SU-DHL-6 (cell line): ENCODE measurements around the gene MALRD1.

Source experiments
- H2AFZ ChIP-seq: fragments of 200-600 bp; sonication (generic); 2 replicates; pipeline ENCODE4 v1.6.1; 2014; ENCODE audit warnings: low read depth, mild to moderate bottlenecking, moderate library complexity, mixed read lengths, antibody characterized with exemption, low read length; ENCODE audit not compliant: severe bottlenecking
- H3F3A ChIP-seq: fragments of 200-600 bp; shearing (Covaris generic); 2 replicates; pipeline ENCODE4 v1.6.0; 2016; ENCODE audit warnings: antibody characterized with exemption, mild to moderate bottlenecking; ENCODE audit not compliant: insufficient read depth
- H3K27ac ChIP-seq: fragments of 200-600 bp; sonication (generic); 2 replicates; pipeline ENCODE4 v1.5.1; 2016; ENCODE audit warnings: low read depth, mild to moderate bottlenecking, low read length, moderate library complexity, mixed read lengths
- H3K27me3 ChIP-seq: fragments of 200-600 bp; sonication (generic), shearing (Covaris generic); 2 replicates; pipeline ENCODE4 v1.6.0; 2014; ENCODE audit warnings: mild to moderate bottlenecking, low read length
- H3K36me3 ChIP-seq: fragments of 200-600 bp; sonication (generic); 2 replicates; pipeline ENCODE4 v1.6.1; 2014; ENCODE audit warnings: mild to moderate bottlenecking, low read length, mixed read lengths
- H3K4me2 ChIP-seq: fragments of 300-600, 200-600 bp; shearing (Covaris generic), sonication (generic); 2 replicates; pipeline ENCODE4 v1.6.0; 2014; ENCODE audit warnings: low read length, low read depth, mild to moderate bottlenecking; ENCODE audit not compliant: poor library complexity, severe bottlenecking
- H3K4me3 ChIP-seq: fragments of 200-600 bp; sonication (generic); 2 replicates; pipeline ENCODE4 v1.5.1; 2014; ENCODE audit warnings: antibody characterized with exemption, low read length, mild to moderate bottlenecking, mixed read lengths; ENCODE audit not compliant: insufficient read depth, poor library complexity, severe bottlenecking
- H3K79me2 ChIP-seq: fragments of 200-600 bp; sonication (generic); 2 replicates; pipeline ENCODE4 v1.6.1; 2014; ENCODE audit warnings: mild to moderate bottlenecking, low read length, moderate library complexity; ENCODE audit not compliant: insufficient read depth
- H3K9ac ChIP-seq: fragments of 200-600 bp; sonication (generic); 2 replicates; pipeline ENCODE4 v1.7.0; 2014; ENCODE audit warnings: mild to moderate bottlenecking, low read length
- H3K9me2 ChIP-seq: fragments of 200-600 bp; sonication (generic); replicated peaks from 2 replicates; pipeline ENCODE4 v1.6.1; 2014; ENCODE audit warnings: low read length; ENCODE audit not compliant: insufficient read depth
- H3K9me3 ChIP-seq: fragments of 200-600 bp; sonication (generic); 2 replicates; pipeline ENCODE4 v1.6.1; 2014; ENCODE audit warnings: low read length, mixed read lengths; ENCODE audit not compliant: insufficient read depth
- H4K20me1 ChIP-seq: fragments of 200-600 bp; sonication (generic); 2 replicates; pipeline ENCODE4 v1.6.1; 2014; ENCODE audit warnings: low read depth, mild to moderate bottlenecking, antibody characterized with exemption, low read length, moderate library complexity, mixed read lengths
- CTCF ChIP-seq: fragments of 200-600 bp; sonication (generic); IDR thresholded peaks from one replicate; pipeline ENCODE4 v1.5.1; 2017; ENCODE audit warnings: antibody characterized with exemption, mild to moderate bottlenecking, low read length, moderate library complexity; ENCODE audit not compliant: insufficient read depth, poor library complexity, severe bottlenecking
- EZH2phosphoT487 ChIP-seq: fragments of 200-600 bp; sonication (generic), shearing (Covaris generic); conservative IDR thresholded peaks from 2 replicates; pipeline ENCODE4 v1.6.1; 2018; ENCODE audit warnings: mild to moderate bottlenecking, antibody characterized with exemption, low read length, moderate library complexity, mixed read lengths

MALRD1 gene

GRCh38 chr10:19417740-19418139 is 369.1 kb downstream of the MALRD1 start:
- Histone ChIP-seq H3K27me3 (no peaks in the 10 kb centered on the region), H3K9me2 (no peaks in the 10 kb centered on the region), H3K4me2 (no peak overlapping the region), H3K9me3 (no peaks in the 10 kb centered on the region), H3K4me3 (no peak overlapping the region), H4K20me1 (no peaks in the 10 kb centered on the region), H3K79me2 (no peaks in the 10 kb centered on the region), H3K36me3 (no peaks in the 10 kb centered on the region), H2AFZ (no peak overlapping the region), H3K9ac (no peak overlapping the region), H3K27ac (no peak overlapping the region), H3F3A (no peaks in the 10 kb centered on the region)
- TF ChIP-seq EZH2phosphoT487 (no peak), CTCF (no peak)

- no peaks in the 10 kb centered on the region for H3K36me3 ChIP-seq
- no peaks in the 10 kb centered on the region for H3K27me3 ChIP-seq
- H3K9me2 ChIP-seq: no peaks in the 10 kb centered on the region
- H3K9ac ChIP-seq: no peak overlapping the region
- no peaks in the 10 kb centered on the region for H3K9me3 ChIP-seq
- H3K79me2 ChIP-seq: no peaks in the 10 kb centered on the region
- no peak for TF ChIP-seq CTCF
- no peak for TF ChIP-seq EZH2phosphoT487
- no peaks in the 10 kb centered on the region for H3F3A ChIP-seq
- no peak overlapping the region for H3K27ac ChIP-seq
- H2AFZ ChIP-seq: no peak overlapping the region
- no peak overlapping the region for H3K4me3 ChIP-seq
- H4K20me1 ChIP-seq: no peaks in the 10 kb centered on the region
- no peak overlapping the region for H3K4me2 ChIP-seq
Measured at GRCh38 chr10:19421674-19422073, 373.1 kb downstream of the MALRD1 start.

- Histone ChIP-seq H3K4me3 (no peak overlapping the region), H3K9me2 (no peaks in the 10 kb centered on the region), H4K20me1 (no peaks in the 10 kb centered on the region), H3K4me2 (no peak overlapping the region), H3K9me3 (no peaks in the 10 kb centered on the region), H3K36me3 (no peaks in the 10 kb centered on the region), H3K79me2 (no peaks in the 10 kb centered on the region), H3K9ac (no peak overlapping the region), H3K27ac (no peak overlapping the region), H2AFZ (no peak overlapping the region), H3K27me3 (no peaks in the 10 kb centered on the region), H3F3A (no peaks in the 10 kb centered on the region)
- TF ChIP-seq EZH2phosphoT487 (no peak), CTCF (no peak)
Measured at GRCh38 chr10:19426034-19426433, 377.4 kb downstream of the MALRD1 start.
